ENCODE data around the gene UMPS. TPM values are rescaled to one million over a fixed set of nuclear protein-coding genes. Genes with fewer than 3 reads are reported as not detected.
A peak's percentile ranks its signal among the peaks of the same experiment; 100 is the strongest.

UMPS gene
- total RNA-seq, 2 donors from 2014 or later: 53.9 to 60.8 TPM

- no peak overlapping the region for H3K4me3 Mint-ChIP-seq
- H3K9ac ChIP-seq (ENCODE audit: extremely low read depth, low read length, poor library complexity, severe bottlenecking): no peak overlapping the region
- H3K27ac ChIP-seq (ENCODE audit: low read depth, low read length): no peak overlapping the region
- H3K27me3 ChIP-seq (ENCODE audit: control insufficient read depth, insufficient read depth, low read length, poor library complexity, severe bottlenecking): no peaks in the 10 kb centered on the region
- peaks cover 14% of the 10 kb centered on the region for H3K4me1 ChIP-seq (ENCODE audit: control insufficient read depth, insufficient read depth, low read length)
- peak overlapping the region; percentile 98 for H3K27ac Mint-ChIP-seq
- no peak overlapping the region for H3K4me3 ChIP-seq (ENCODE audit: low read length)
- H3K36me3 Mint-ChIP-seq (ENCODE audit: low read depth): peaks cover 20% of the 10 kb centered on the region
- no peaks in the 10 kb centered on the region for H3K9me3 Mint-ChIP-seq
- peaks cover 64% of the 10 kb centered on the region for H3K4me1 Mint-ChIP-seq
- H3K36me3 ChIP-seq (ENCODE audit: control insufficient read depth, insufficient read depth, low read length): peaks cover 24% of the 10 kb centered on the region
- H3K27me3 Mint-ChIP-seq (ENCODE audit: insufficient read depth): no peaks in the 10 kb centered on the region
- TF ChIP-seq CTCF (conservative IDR thresholded peaks at IDR 0.05): no peak
- peak; percentile 51 for DNase-seq
- WGBS, 2 experiments (ENCODE audit: insufficient coverage in 1 of 2, insufficient read length in 1 of 2): 64 to 79% methylated on average over 3 to 5 of the region's 5 CpGs
- H3K9me3 ChIP-seq (ENCODE audit: control insufficient read depth, low read length): no peaks in the 10 kb centered on the region
These were observed 28.8 kb downstream of the UMPS start for GRCh38 chr3:124758851-124759635.

- no peaks in the 10 kb centered on the region for H3K27me3 ChIP-seq (ENCODE audit: control insufficient read depth, insufficient read depth, low read length, poor library complexity, severe bottlenecking)
- whole genome bisulfite sequencing, 2 experiments (ENCODE audit: insufficient coverage in 1 of 2, insufficient read length in 1 of 2): 90 to 98% methylated on average over 7 to 14 of the region's 14 CpGs
- H3K36me3 ChIP-seq (ENCODE audit: control insufficient read depth, insufficient read depth, low read length): peaks cover 32% of the 10 kb centered on the region
- Mint-ChIP-seq H3K4me1 (peaks cover 58% of the 10 kb centered on the region), H3K9me3 (no peaks in the 10 kb centered on the region), H3K36me3 (ENCODE audit: low read depth) (peaks cover 28% of the 10 kb centered on the region), H3K4me3 (no peak overlapping the region), H3K27me3 (ENCODE audit: insufficient read depth) (no peaks in the 10 kb centered on the region), H3K27ac (peak overlapping the region; percentile 80)
- H3K4me1 ChIP-seq (ENCODE audit: control insufficient read depth, insufficient read depth, low read length): peaks cover 14% of the 10 kb centered on the region
- DNase-seq: peak; percentile 60
- TF ChIP-seq CTCF (conservative IDR thresholded peaks at IDR 0.05): no peak
- H3K27ac ChIP-seq (ENCODE audit: low read depth, low read length): no peak overlapping the region
- H3K4me3 ChIP-seq (ENCODE audit: low read length): no peak overlapping the region
- H3K9ac ChIP-seq (ENCODE audit: extremely low read depth, low read length, poor library complexity, severe bottlenecking): no peak overlapping the region
- H3K9me3 ChIP-seq (ENCODE audit: control insufficient read depth, low read length): no peaks in the 10 kb centered on the region
These were observed 29.6 kb downstream of the UMPS start for GRCh38 chr3:124759666-124760401.

- 96 to 100% methylated on average over 1 to 2 of the region's 2 CpGs for WGBS, 2 experiments (ENCODE audit: insufficient coverage in 1 of 2, insufficient read length in 1 of 2)
These were observed 30.3 kb downstream of the UMPS start for GRCh38 chr3:124760601-124761000.

More at GRCh38 chr3:124760601-124761000, 30.3 kb downstream of the UMPS start:
- DNase-seq: no peak
- peaks cover 40% of the 10 kb centered on the region for H3K36me3 ChIP-seq (ENCODE audit: control insufficient read depth, insufficient read depth, low read length)
- Mint-ChIP-seq H3K27me3 (ENCODE audit: insufficient read depth) (no peaks in the 10 kb centered on the region), H3K4me1 (peaks cover 50% of the 10 kb centered on the region), H3K4me3 (no peak overlapping the region), H3K27ac (peak overlapping the region; percentile 80), H3K36me3 (ENCODE audit: low read depth) (peaks cover 35% of the 10 kb centered on the region), H3K9me3 (no peaks in the 10 kb centered on the region)
- no peaks in the 10 kb centered on the region for H3K9me3 ChIP-seq (ENCODE audit: control insufficient read depth, low read length)
- H3K4me3 ChIP-seq (ENCODE audit: low read length): no peak overlapping the region
- no peak for TF ChIP-seq CTCF (conservative IDR thresholded peaks at IDR 0.05)
- peaks cover 14% of the 10 kb centered on the region for H3K4me1 ChIP-seq (ENCODE audit: control insufficient read depth, insufficient read depth, low read length)
- H3K9ac ChIP-seq (ENCODE audit: extremely low read depth, low read length, poor library complexity, severe bottlenecking): no peak overlapping the region
- no peak overlapping the region for H3K27ac ChIP-seq (ENCODE audit: low read depth, low read length)
- H3K27me3 ChIP-seq (ENCODE audit: control insufficient read depth, insufficient read depth, low read length, poor library complexity, severe bottlenecking): no peaks in the 10 kb centered on the region

Measured in endodermal cell (in vitro differentiated cells).